Lower lobe of right lung (tissue), 2 donors: ENCODE results near the gene SCN5A. TPM values are rescaled to one million over a fixed set of nuclear protein-coding genes. Genes with fewer than 3 reads are reported as not detected.

Experiments
- ATAC-seq, 2 donors: fragments of 200-7000 bp; cut with Tn5 transposase; one replicate each; pipeline ENCODE4 v1.9.1; 2020 to 2022; ENCODE audit warnings: mild to moderate bottlenecking in 2 of 2, moderate library complexity in 2 of 2
- DNase-seq: peaks from one replicate; pipeline ENCODE4 v3.0.0-alpha.2; 2020
- H3K27ac ChIP-seq: fragments of 200-600 bp; one replicate; pipeline ENCODE4 v1.8.0; 2022
- H3K27me3 ChIP-seq: fragments of 200-600 bp; one replicate; pipeline ENCODE4 v1.8.0; 2022; ENCODE audit warnings: low read depth
- H3K36me3 ChIP-seq: fragments of 200-600 bp; one replicate; pipeline ENCODE4 v1.8.0; 2022; ENCODE audit warnings: mild to moderate bottlenecking
- H3K4me1 ChIP-seq: fragments of 200-600 bp; one replicate; pipeline ENCODE4 v1.8.0; 2022
- H3K4me3 ChIP-seq: fragments of 200-600 bp; one replicate; pipeline ENCODE4 v1.8.0; 2022; ENCODE audit warnings: mild to moderate bottlenecking
- H3K9me3 ChIP-seq: fragments of 200-600 bp; one replicate; pipeline ENCODE4 v1.8.0; 2022
- CTCF ChIP-seq: fragments of 200-600 bp; IDR thresholded peaks from one replicate; pipeline ENCODE4 v1.8.0; 2022; ENCODE audit warnings: antibody characterized with exemption, mild to moderate bottlenecking
- intact Hi-C: fragments of 100-400 bp; cut with DNase I; formaldehyde crosslinking; loops from one replicate; pipeline ENCODE4 v1.11.0; 2022
- total RNA-seq: library from RNA; stranded (reverse); fragmentation: NEBNext Ultra II Directional; extraction: Animal tissue kit (Norgen Biotek cat#: 25700); gene quantifications from one replicate; pipeline ENCODE4 v1.2.1, GENCODE V29; 2021
- donor health status: DM: no; HTN: yes; CAD: no; lungs with severe emphysema.

SCN5A gene
- total RNA-seq, 1 donor from 2014 or later = 0.24 TPM

- no peak overlapping the region for H3K27ac ChIP-seq
- TF ChIP-seq CTCF = no peak
- no peaks in the 10 kb centered on the region for H3K4me1 ChIP-seq
- no peak for ATAC-seq
- intact Hi-C loops = no loop called here
- no peak for DNase-seq
- no peaks in the 10 kb centered on the region for H3K36me3 ChIP-seq
- H3K9me3 ChIP-seq = no peaks in the 10 kb centered on the region
- no peak overlapping the region for H3K4me3 ChIP-seq
- H3K27me3 ChIP-seq = no peaks in the 10 kb centered on the region
Observed at GRCh38 chr3:38558864-38559263, 90.6 kb downstream of the SCN5A start.

- intact Hi-C loops = no loop called here
- Histone ChIP-seq H3K4me3 (no peak overlapping the region), H3K27me3 (no peaks in the 10 kb centered on the region), H3K9me3 (no peaks in the 10 kb centered on the region), H3K27ac (no peak overlapping the region), H3K36me3 (no peaks in the 10 kb centered on the region), H3K4me1 (no peaks in the 10 kb centered on the region)
- no peak for TF ChIP-seq CTCF
- ATAC-seq (no peak), DNase-seq (peak; percentile 21)
Observed at GRCh38 chr3:38556640-38557358, 92.7 kb downstream of the SCN5A start.

GRCh38 chr3:38555926-38556325 lies 93.6 kb downstream of the SCN5A start:
- no peak for ATAC-seq
- H3K27me3 ChIP-seq = no peaks in the 10 kb centered on the region
- DNase-seq = peak; percentile 17
- no peak overlapping the region for H3K4me3 ChIP-seq
- TF ChIP-seq CTCF = no peak
- no peak overlapping the region for H3K27ac ChIP-seq
- H3K9me3 ChIP-seq = no peaks in the 10 kb centered on the region
- H3K36me3 ChIP-seq = no peaks in the 10 kb centered on the region
- H3K4me1 ChIP-seq = no peaks in the 10 kb centered on the region
- intact Hi-C loops = no loop called here

- H3K27me3 ChIP-seq = no peaks in the 10 kb centered on the region
- TF ChIP-seq CTCF = no peak
- no peak overlapping the region for H3K4me3 ChIP-seq
- ATAC-seq (no peak), DNase-seq (peak; percentile 6)
- no peaks in the 10 kb centered on the region for H3K4me1 ChIP-seq
- intact Hi-C loops = no loop called here
- no peaks in the 10 kb centered on the region for H3K36me3 ChIP-seq
- H3K9me3 ChIP-seq = no peaks in the 10 kb centered on the region
- no peak overlapping the region for H3K27ac ChIP-seq
Observed at GRCh38 chr3:38555149-38555840, 94.2 kb downstream of the SCN5A start.

- Histone ChIP-seq H3K4me3 (no peak overlapping the region), H3K27ac (no peak overlapping the region), H3K9me3 (no peaks in the 10 kb centered on the region), H3K36me3 (no peaks in the 10 kb centered on the region), H3K4me1 (no peaks in the 10 kb centered on the region), H3K27me3 (no peaks in the 10 kb centered on the region)
- intact Hi-C loops = no loop called here
- no peak for ATAC-seq
- TF ChIP-seq CTCF = no peak
- DNase-seq = no peak
Observed at GRCh38 chr3:38554127-38554827, 95.2 kb downstream of the SCN5A start.
